SK-N-SH treated with all-trans-retinoic acid at 6 μM for 48 hours (cell line): ENCODE results near the gene ANKRD39.

ENCODE experiments used
- ATAC-seq: fragments of 200-7000 bp; cut with Tn5 transposase; 3 replicates; pipeline ENCODE4 v1.9.1; 2020; ENCODE audit warnings: mild to moderate bottlenecking, moderate library complexity
- ARNTL ChIP-seq: fragments of 450-650 bp; formaldehyde crosslinking; IDR thresholded peaks from 2 replicates; pipeline ENCODE4 v1.5.0; 2020; ENCODE audit warnings: low read depth, mild to moderate bottlenecking, moderate library complexity, borderline replicate concordance
- BACH2 ChIP-seq: fragments of 250-450 bp; sonication (Bioruptor Pico); IDR thresholded peaks from 2 replicates; pipeline ENCODE4 v1.9.0; 2021; ENCODE audit warnings: mild to moderate bottlenecking, borderline replicate concordance
- CREB5 ChIP-seq: fragments of 250-450 bp; sonication (Bioruptor Pico); IDR thresholded peaks from 2 replicates; pipeline ENCODE4 v1.5.1; 2020; ENCODE audit warnings: low read depth, mild to moderate bottlenecking, moderate library complexity
- CSDC2 ChIP-seq: fragments of 250-450 bp; sonication (Bioruptor Pico); IDR thresholded peaks from 2 replicates; pipeline ENCODE4 v1.5.0; 2020; ENCODE audit warnings: mild to moderate bottlenecking, moderate library complexity
- ESRRG ChIP-seq: fragments of 250-450 bp; sonication (Bioruptor Pico); IDR thresholded peaks from 2 replicates; pipeline ENCODE4 v1.6.1; 2021; ENCODE audit warnings: mild to moderate bottlenecking
- GLIS3 ChIP-seq: fragments of 250-450 bp; sonication (Bioruptor Pico); IDR thresholded peaks from 2 replicates; pipeline ENCODE4 v1.5.0; 2020; ENCODE audit warnings: mild to moderate bottlenecking, moderate library complexity
- ISL1 ChIP-seq: fragments of 250-450 bp; sonication (Bioruptor Pico); IDR thresholded peaks from 2 replicates; pipeline ENCODE4 v2.1.2; 2022; ENCODE audit warnings: mild to moderate bottlenecking, moderate library complexity
- OSR1 ChIP-seq: fragments of 250-450 bp; sonication (Bioruptor Pico); IDR thresholded peaks from 2 replicates; pipeline ENCODE4 v1.8.0; 2022; ENCODE audit warnings: moderate library complexity, mild to moderate bottlenecking, inconsistent platforms
- PPARA ChIP-seq: fragments of 250-450 bp; sonication (Bioruptor Pico); IDR thresholded peaks from 2 replicates; pipeline ENCODE4 v1.5.0; 2020; ENCODE audit warnings: mild to moderate bottlenecking, borderline replicate concordance
- RARB ChIP-seq: fragments of 250-450 bp; sonication (Bioruptor Pico); IDR thresholded peaks from 2 replicates; pipeline ENCODE4 v1.8.0; 2021; ENCODE audit warnings: mild to moderate bottlenecking, moderate library complexity
- SNAI2 ChIP-seq: fragments of 250-450 bp; sonication (Bioruptor Pico); IDR thresholded peaks from 2 replicates; pipeline ENCODE4 v1.5.0; 2020; ENCODE audit warnings: mild to moderate bottlenecking, moderate library complexity
- TCF4 ChIP-seq: fragments of 250-450 bp; sonication (Bioruptor Pico); IDR thresholded peaks from 2 replicates; pipeline ENCODE4 v1.8.0; 2021; ENCODE audit warnings: mild to moderate bottlenecking, moderate library complexity, borderline replicate concordance
- TOX ChIP-seq: fragments of 250-450 bp; sonication (Bioruptor Pico); IDR thresholded peaks from 2 replicates; pipeline ENCODE4 v1.8.0; 2021; ENCODE audit warnings: mild to moderate bottlenecking, moderate library complexity, borderline replicate concordance
- TSHZ2 ChIP-seq: fragments of 250-450 bp; sonication (Bioruptor Pico); IDR thresholded peaks from 2 replicates; pipeline ENCODE4 v1.5.0; 2020; ENCODE audit warnings: mild to moderate bottlenecking, moderate library complexity
- ZC3H10 ChIP-seq: fragments of 250-450 bp; sonication (Bioruptor Pico); IDR thresholded peaks from 2 replicates; pipeline ENCODE4 v1.5.1; 2021; ENCODE audit warnings: mild to moderate bottlenecking, moderate library complexity
- ZFP3 ChIP-seq: fragments of 250-450 bp; sonication (Bioruptor Pico); IDR thresholded peaks from 2 replicates; pipeline ENCODE4 v1.5.0; 2020; ENCODE audit warnings: mild to moderate bottlenecking, moderate library complexity
- ZFP30 ChIP-seq: fragments of 450-650 bp; formaldehyde crosslinking; IDR thresholded peaks from 2 replicates; pipeline ENCODE4 v1.5.0; 2022; ENCODE audit warnings: mild to moderate bottlenecking, moderate library complexity
- ZNF70 ChIP-seq: fragments of 450-650 bp; formaldehyde crosslinking; IDR thresholded peaks from 2 replicates; pipeline ENCODE4 v1.5.0; 2020; ENCODE audit warnings: mild to moderate bottlenecking, moderate library complexity
- ZNF8 ChIP-seq: fragments of 450-650 bp; formaldehyde crosslinking; IDR thresholded peaks from 2 replicates; pipeline ENCODE4 v1.5.0; 2020; ENCODE audit warnings: mild to moderate bottlenecking, moderate library complexity
- TF ChIP-seq, protein P1 (sequence below): fragments of 250-450 bp; sonication (Bioruptor Pico); IDR thresholded peaks from 2 replicates; pipeline ENCODE4 v1.8.0; 2021; ENCODE audit warnings: low read depth, mild to moderate bottlenecking, moderate library complexity, borderline replicate concordance
- TF ChIP-seq, protein P2 (sequence below): fragments of 250-450 bp; sonication (Bioruptor Pico); IDR thresholded peaks from 2 replicates; pipeline ENCODE4 v1.5.1; 2021; ENCODE audit warnings: mild to moderate bottlenecking, moderate library complexity

The ANKRD39 gene

GRCh38 chr2:96903318-96903717 is 45.5 kb upstream of the ANKRD39 start (continued):
- TF ChIP-seq OSR1 (CRISPR knock-in tag) (no peak), SNAI2 (CRISPR knock-in tag) (no peak), TCF4 (CRISPR knock-in tag) (no peak)

- ATAC-seq: no peak
- no peak for TF ChIP-seq ARNTL
- no peak for TF ChIP-seq SNAI2 (CRISPR knock-in tag)
- TF ChIP-seq PPARA (CRISPR knock-in tag): no peak
- no peak for TF ChIP-seq ZC3H10 (CRISPR knock-in tag)
- TF ChIP-seq TOX (CRISPR knock-in tag): no peak
- TF ChIP-seq GLIS3 (CRISPR knock-in tag): no peak
- TF ChIP-seq ISL1: no peak
- TF ChIP-seq, protein P1, sequence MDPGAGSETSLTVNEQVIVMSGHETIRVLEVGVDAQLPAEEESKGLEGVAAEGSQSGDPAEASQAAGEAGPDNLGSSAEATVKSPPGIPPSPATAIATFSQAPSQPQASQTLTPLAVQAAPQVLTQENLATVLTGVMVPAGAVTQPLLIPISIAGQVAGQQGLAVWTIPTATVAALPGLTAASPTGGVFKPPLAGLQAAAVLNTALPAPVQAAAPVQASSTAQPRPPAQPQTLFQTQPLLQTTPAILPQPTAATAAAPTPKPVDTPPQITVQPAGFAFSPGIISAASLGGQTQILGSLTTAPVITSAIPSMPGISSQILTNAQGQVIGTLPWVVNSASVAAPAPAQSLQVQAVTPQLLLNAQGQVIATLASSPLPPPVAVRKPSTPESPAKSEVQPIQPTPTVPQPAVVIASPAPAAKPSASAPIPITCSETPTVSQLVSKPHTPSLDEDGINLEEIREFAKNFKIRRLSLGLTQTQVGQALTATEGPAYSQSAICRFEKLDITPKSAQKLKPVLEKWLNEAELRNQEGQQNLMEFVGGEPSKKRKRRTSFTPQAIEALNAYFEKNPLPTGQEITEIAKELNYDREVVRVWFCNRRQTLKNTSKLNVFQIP (CRISPR knock-in tag): no peak
These were observed 42.4 kb upstream of the ANKRD39 start for GRCh38 chr2:96900237-96900636.

GRCh38 chr2:96899413-96899741 is 41.6 kb upstream of the ANKRD39 start:
- TF ChIP-seq ZC3H10 (CRISPR knock-in tag) (no peak), RARB (CRISPR knock-in tag) (no peak), ESRRG (CRISPR knock-in tag) (no peak), ZNF70 (CRISPR knock-in tag) (no peak), TOX (CRISPR knock-in tag) (no peak), PPARA (CRISPR knock-in tag) (no peak), ARNTL (no peak), CREB5 (CRISPR knock-in tag) (no peak), ZNF8 (CRISPR knock-in tag) (no peak), TCF4 (CRISPR knock-in tag) (no peak), ZFP30 (CRISPR knock-in tag) (no peak), SNAI2 (CRISPR knock-in tag) (no peak)
- TF ChIP-seq, protein P2, sequence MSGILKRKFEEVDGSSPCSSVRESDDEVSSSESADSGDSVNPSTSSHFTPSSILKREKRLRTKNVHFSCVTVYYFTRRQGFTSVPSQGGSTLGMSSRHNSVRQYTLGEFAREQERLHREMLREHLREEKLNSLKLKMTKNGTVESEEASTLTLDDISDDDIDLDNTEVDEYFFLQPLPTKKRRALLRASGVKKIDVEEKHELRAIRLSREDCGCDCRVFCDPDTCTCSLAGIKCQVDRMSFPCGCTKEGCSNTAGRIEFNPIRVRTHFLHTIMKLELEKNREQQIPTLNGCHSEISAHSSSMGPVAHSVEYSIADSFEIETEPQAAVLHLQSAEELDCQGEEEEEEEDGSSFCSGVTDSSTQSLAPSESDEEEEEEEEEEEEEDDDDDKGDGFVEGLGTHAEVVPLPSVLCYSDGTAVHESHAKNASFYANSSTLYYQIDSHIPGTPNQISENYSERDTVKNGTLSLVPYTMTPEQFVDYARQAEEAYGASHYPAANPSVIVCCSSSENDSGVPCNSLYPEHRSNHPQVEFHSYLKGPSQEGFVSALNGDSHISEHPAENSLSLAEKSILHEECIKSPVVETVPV: no peak
- TF ChIP-seq, all 23 proteins: peak for 0

DNA sequence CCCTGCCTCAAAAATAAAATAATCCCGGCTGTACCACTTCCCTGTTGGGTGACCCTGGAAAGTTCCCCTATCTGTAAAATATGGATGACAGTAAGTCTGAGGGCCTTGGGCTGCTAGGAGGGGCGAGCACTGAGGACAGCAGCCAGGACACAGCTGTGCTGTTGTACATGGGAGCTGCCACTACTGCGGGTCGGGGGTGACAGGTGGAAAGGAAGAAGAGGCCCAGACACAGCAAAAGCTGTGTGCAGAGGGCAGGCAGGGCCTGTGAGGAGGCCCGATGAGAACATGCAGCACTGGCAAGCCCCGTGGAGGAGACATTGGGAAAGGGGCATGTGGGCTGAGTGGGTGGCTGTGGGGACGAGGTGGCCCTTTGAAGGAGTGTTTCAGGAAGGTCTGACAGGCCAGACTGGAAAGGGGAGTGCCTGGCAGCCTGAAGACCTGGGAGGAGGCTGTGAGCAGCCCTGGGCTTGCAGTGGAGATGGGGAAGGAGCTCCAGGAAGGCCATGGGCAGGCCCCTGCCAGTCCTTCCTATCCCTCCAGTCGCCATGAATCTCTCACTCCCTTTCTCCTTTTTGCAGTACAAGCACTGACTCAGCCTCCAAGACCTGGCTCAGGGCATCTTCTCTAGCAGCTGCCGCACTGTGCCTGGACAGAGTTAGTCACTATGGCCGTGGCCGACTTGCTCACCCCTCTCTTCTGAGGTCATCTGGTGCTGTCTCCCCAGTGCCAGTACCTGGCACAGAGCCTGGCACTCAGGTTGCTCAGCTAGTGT is 41.0 kb upstream of the ANKRD39 start:
- TF ChIP-seq TOX (CRISPR knock-in tag) (no peak), TSHZ2 (no peak), SNAI2 (CRISPR knock-in tag) (no peak), BACH2 (no peak), ISL1 (no peak), ZFP30 (CRISPR knock-in tag) (no peak), CSDC2 (CRISPR knock-in tag) (no peak), TCF4 (CRISPR knock-in tag) (no peak), PPARA (CRISPR knock-in tag) (no peak), ZNF8 (CRISPR knock-in tag) (no peak), RARB (CRISPR knock-in tag) (no peak), ZFP3 (CRISPR knock-in tag) (no peak), CREB5 (CRISPR knock-in tag) (no peak), ZNF70 (CRISPR knock-in tag) (no peak), ARNTL (no peak)
- TF ChIP-seq, protein P2: no peak
- TF ChIP-seq, protein P1 (CRISPR knock-in tag): no peak
- peak; percentile 46 for ATAC-seq

More at GRCh38 chr2:96899413-96899741, 41.6 kb upstream of the ANKRD39 start:
- no peak for ATAC-seq
